HCT116 (cell line): ENCODE results near the gene ETFDH. TPM values are rescaled to one million over a fixed set of nuclear protein-coding genes. Genes with fewer than 3 reads are reported as not detected.

Source experiments
- ATAC-seq: fragments of 200-7000 bp; cut with Tn5 transposase; 2 replicates; pipeline ENCODE4 v1.9.1; 2020; ENCODE audit warnings: mild to moderate bottlenecking, moderate library complexity
- BruUV-seq: library from RNA; stranded (reverse); fragments of 400-500 nt; replicated peaks from 2 replicates; lab custom pipeline; 2021; lab: Mats Ljungman, UMichigan
- CTCF ChIA-PET: fragments of 300-600 bp; sonication (Branson Sonifier 250); formaldehyde crosslinking; loops from one replicate; lab custom pipeline; 2021; ENCODE audit warnings: antibody characterized with exemption; lab: Charles Lee
- POLR2A ChIA-PET: fragments of 300-600, 350-600 bp; sonication (Branson Sonifier 250); formaldehyde crosslinking; loops from one replicate; lab custom pipeline; 2021; ENCODE audit warnings: antibody characterized with exemption; lab: Charles Lee
- RAD21 ChIA-PET, 2 experiments: fragments of 300-600 bp; sonication (Branson Sonifier 250); formaldehyde crosslinking; loops; one replicate each; lab custom pipeline; 2023; ENCODE audit warnings: low total read pairs in 2 of 2; ENCODE audit not compliant: uncharacterized antibody in 2 of 2, unreplicated experiment in 2 of 2, low non-redundant PET in 1 of 2; lab: Charles Lee
- DNase-seq: peaks from one replicate; pipeline ENCODE4 v3.0.0-alpha.2; 2010; ENCODE audit warnings: low read depth, low spot score
- H2AFZ ChIP-seq: fragments of 200-600 bp; shearing (Covaris generic), sonication (generic); 2 replicates; pipeline ENCODE4 v1.6.1; 2017; ENCODE audit warnings: low read depth, mixed run types, mixed read lengths, antibody characterized with exemption, low read length; ENCODE audit not compliant: poor library complexity, severe bottlenecking
- H3K27ac ChIP-seq: 2 replicates; pipeline ENCODE4 v1.5.1; 2012; ENCODE audit warnings: low read depth, low read length
- H3K27me3 ChIP-seq: fragments of 200-600 bp; sonication (generic); 2 replicates; pipeline ENCODE4 v1.6.1; 2016; ENCODE audit warnings: mixed run types, low read length, mixed read lengths; ENCODE audit not compliant: insufficient read depth
- H3K36me3 ChIP-seq, 2 experiments: fragments of 200-500 bp in 1 of 2; fragments of 200-600 bp in 1 of 2; sonication (Bioruptor generic) in 1 of 2; sonication (generic) in 1 of 2; 2 replicates each; pipeline versions ENCODE4 v1.5.1 to v1.6.1; 2014 to 2016; ENCODE audit warnings: low read length in 2 of 2, inconsistent platforms in 1 of 2, mixed read lengths in 1 of 2, mixed run types in 1 of 2; ENCODE audit not compliant: insufficient read depth in 2 of 2, control insufficient read depth in 1 of 2
- H3K4me1 ChIP-seq, 2 experiments: fragments of 200-600 bp in 1 of 2; sonication (generic) in 1 of 2; 2 replicates each; pipeline versions ENCODE4 v1.5.1 to v1.6.1; 2012 to 2017; ENCODE audit warnings: low read length in 2 of 2, inconsistent platforms in 1 of 2, mild to moderate bottlenecking in 1 of 2, mixed read lengths in 1 of 2, mixed run types in 1 of 2, moderate library complexity in 1 of 2; ENCODE audit not compliant: insufficient read depth in 2 of 2, control insufficient read depth in 1 of 2
- H3K4me2 ChIP-seq: fragments of 200-600 bp; sonication (generic); 2 replicates; pipeline ENCODE4 v1.6.1; 2017; ENCODE audit warnings: mixed run types, low read length, mixed read lengths
- H3K4me3 ChIP-seq, 2 experiments: fragments of 200-600 bp in 1 of 2; sonication (generic) in 1 of 2; replicated peaks in 1 of 2; 2 replicates each; pipeline ENCODE4 v1.5.1; 2011 to 2016; ENCODE audit warnings: low read length in 2 of 2, control low read depth in 1 of 2, low read depth in 1 of 2, mild to moderate bottlenecking in 1 of 2, mixed read lengths in 1 of 2, mixed run types in 1 of 2
- H3K79me2 ChIP-seq: fragments of 200-600 bp; sonication (generic); 2 replicates; pipeline ENCODE4 v1.6.1; 2017; ENCODE audit warnings: mild to moderate bottlenecking, mixed run types, low read length, moderate library complexity, mixed read lengths; ENCODE audit not compliant: insufficient read depth
- H3K9ac ChIP-seq: fragments of 200-600 bp; sonication (generic); 2 replicates; pipeline ENCODE4 v1.6.1; 2016; ENCODE audit warnings: low read length, mixed read lengths
- H3K9me2 ChIP-seq: fragments of 200-600 bp; sonication (generic), shearing (Covaris generic); 2 replicates; pipeline ENCODE4 v1.6.1; 2017; ENCODE audit warnings: mixed run types, mild to moderate bottlenecking, moderate library complexity; ENCODE audit not compliant: insufficient read depth
- H3K9me3 ChIP-seq, 2 experiments: fragments of 200-500 bp in 1 of 2; fragments of 200-600 bp in 1 of 2; sonication (Bioruptor generic) in 1 of 2; sonication (generic) in 1 of 2; 2 replicates each; pipeline ENCODE4 v1.6.1; 2014 to 2017; ENCODE audit warnings: low read length in 2 of 2, mixed read lengths in 2 of 2, inconsistent platforms in 1 of 2, low read depth in 1 of 2, mild to moderate bottlenecking in 1 of 2, mixed run types in 1 of 2, moderate library complexity in 1 of 2; ENCODE audit not compliant: control insufficient read depth in 1 of 2, insufficient read depth in 1 of 2
- H4K20me1 ChIP-seq: fragments of 200-600 bp; sonication (generic), shearing (Covaris generic); 2 replicates; pipeline ENCODE4 v1.6.1; 2017; ENCODE audit warnings: mixed run types, mild to moderate bottlenecking, moderate library complexity; ENCODE audit not compliant: insufficient read depth
- MAX ChIP-seq: IDR thresholded peaks from 2 replicates; pipeline ENCODE4 v1.6.1; 2012
- RAD21 ChIP-seq: IDR thresholded peaks from 2 replicates; pipeline ENCODE4 v1.6.1; 2012; ENCODE audit warnings: low read depth, mild to moderate bottlenecking
- SP1 ChIP-seq: IDR thresholded peaks from 2 replicates; pipeline ENCODE4 v1.6.1; 2012; ENCODE audit warnings: low read depth
- ZNF274 ChIP-seq: fragments of 200-500 bp; sonication (Bioruptor generic); IDR thresholded peaks from 2 replicates; pipeline ENCODE4 v1.6.1; 2014; ENCODE audit warnings: mild to moderate bottlenecking, low read depth, low read length, inconsistent platforms
- intact Hi-C: fragments of 100-400 bp; cut with micrococcal nuclease; formaldehyde crosslinking; loops from 2 replicates; pipeline ENCODE4 v1.10.0; 2022
- total RNA-seq: library from RNA; stranded (reverse); gene quantifications from one replicate; pipeline ENCODE4 v1.2.1, GENCODE V29; 2021; ENCODE audit not compliant: unreplicated experiment
- TF ChIP-seq, protein P1 (sequence below), 3 experiments: fragments of 200-600 bp in 1 of 3; sonication (generic) in 1 of 3; IDR thresholded peaks in 2 of 3; conservative IDR thresholded peaks in 1 of 3; 2 replicates each; pipeline ENCODE4 v1.5.1; 2012 to 2017; ENCODE audit warnings: low read depth in 2 of 3, low read length in 2 of 3, antibody characterized with exemption in 1 of 3, borderline replicate concordance in 1 of 3, control low read depth in 1 of 3, mild to moderate bottlenecking in 1 of 3, mixed read lengths in 1 of 3, mixed run types in 1 of 3, moderate library complexity in 1 of 3; ENCODE audit not compliant: insufficient read depth in 1 of 3
- TF ChIP-seq, protein P2 (sequence below): IDR thresholded peaks from 2 replicates; pipeline ENCODE4 v1.6.1; 2011; ENCODE audit warnings: mild to moderate bottlenecking, low read length, moderate library complexity; ENCODE audit not compliant: insufficient replicate concordance; ENCODE audit errors: extremely low read depth
- TF ChIP-seq, protein P3 (sequence below): IDR thresholded peaks from 2 replicates; pipeline ENCODE4 v1.6.1; 2012

Gene ETFDH
- total RNA-seq, 1 experiment from 2014 or later = 22.2 TPM

GRCh38 chr4:158671915-158672806 lies at the start of gene ETFDH (continued):
- TF ChIP-seq, protein P1, sequence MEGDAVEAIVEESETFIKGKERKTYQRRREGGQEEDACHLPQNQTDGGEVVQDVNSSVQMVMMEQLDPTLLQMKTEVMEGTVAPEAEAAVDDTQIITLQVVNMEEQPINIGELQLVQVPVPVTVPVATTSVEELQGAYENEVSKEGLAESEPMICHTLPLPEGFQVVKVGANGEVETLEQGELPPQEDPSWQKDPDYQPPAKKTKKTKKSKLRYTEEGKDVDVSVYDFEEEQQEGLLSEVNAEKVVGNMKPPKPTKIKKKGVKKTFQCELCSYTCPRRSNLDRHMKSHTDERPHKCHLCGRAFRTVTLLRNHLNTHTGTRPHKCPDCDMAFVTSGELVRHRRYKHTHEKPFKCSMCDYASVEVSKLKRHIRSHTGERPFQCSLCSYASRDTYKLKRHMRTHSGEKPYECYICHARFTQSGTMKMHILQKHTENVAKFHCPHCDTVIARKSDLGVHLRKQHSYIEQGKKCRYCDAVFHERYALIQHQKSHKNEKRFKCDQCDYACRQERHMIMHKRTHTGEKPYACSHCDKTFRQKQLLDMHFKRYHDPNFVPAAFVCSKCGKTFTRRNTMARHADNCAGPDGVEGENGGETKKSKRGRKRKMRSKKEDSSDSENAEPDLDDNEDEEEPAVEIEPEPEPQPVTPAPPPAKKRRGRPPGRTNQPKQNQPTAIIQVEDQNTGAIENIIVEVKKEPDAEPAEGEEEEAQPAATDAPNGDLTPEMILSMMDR (IDR thresholded peaks at IDR 0.05 in 2 of 3, conservative IDR thresholded peaks at IDR 0.05 in 1 of 3; ENCODE audit: borderline replicate concordance in 1 of 3, insufficient read depth in 1 of 3, low read depth in 2 of 3, low read length in 2 of 3) = peak in 2 of 3 experiments; percentile 57; a peak in 4 of 6 replicates
- peak; percentile 90 for TF ChIP-seq SP1
- TF ChIP-seq ZNF274 = no peak

- H3K27ac ChIP-seq = no peak overlapping the region
- H3K4me1 ChIP-seq = no peaks in the 10 kb centered on the region
- intact Hi-C loops = loop anchor here (1.0 to 10.0 kb wide), 4 partner anchors 128 to 633 kb away; no protein-coding TSS in a partner anchor
- H3K27me3 ChIP-seq = no peaks in the 10 kb centered on the region
- CTCF ChIA-PET = interaction anchor here (0.8 to 1.9 kb wide), 3 partner anchors 10 to 369 kb away, joined by 3 to 7 read pairs (median 3); no protein-coding TSS in a partner anchor
- H3K79me2 ChIP-seq = no peaks in the 10 kb centered on the region
- no peak overlapping the region for H3K4me2 ChIP-seq
- BruUV-seq = no TSS peak
- H3K9me3 ChIP-seq = no peaks in the 10 kb centered on the region
- RAD21 ChIA-PET = no interaction called here
- no peaks in the 10 kb centered on the region for H4K20me1 ChIP-seq
- H2AFZ ChIP-seq = peak overlapping the region; percentile 10
- POLR2A ChIA-PET = no interaction called here
- no peaks in the 10 kb centered on the region for H3K36me3 ChIP-seq
- no peaks in the 10 kb centered on the region for H3K9me2 ChIP-seq
- TF ChIP-seq RAD21 (peak; percentile 86), MAX (no peak)
- TF ChIP-seq, protein P1 (IDR thresholded peaks at IDR 0.05 in 2 of 3, conservative IDR thresholded peaks at IDR 0.05 in 1 of 3; ENCODE audit: borderline replicate concordance in 1 of 3, insufficient read depth in 1 of 3, low read depth in 2 of 3, low read length in 2 of 3) = peak; percentile 72 to 84 (median 77)
- TF ChIP-seq, protein P2, sequence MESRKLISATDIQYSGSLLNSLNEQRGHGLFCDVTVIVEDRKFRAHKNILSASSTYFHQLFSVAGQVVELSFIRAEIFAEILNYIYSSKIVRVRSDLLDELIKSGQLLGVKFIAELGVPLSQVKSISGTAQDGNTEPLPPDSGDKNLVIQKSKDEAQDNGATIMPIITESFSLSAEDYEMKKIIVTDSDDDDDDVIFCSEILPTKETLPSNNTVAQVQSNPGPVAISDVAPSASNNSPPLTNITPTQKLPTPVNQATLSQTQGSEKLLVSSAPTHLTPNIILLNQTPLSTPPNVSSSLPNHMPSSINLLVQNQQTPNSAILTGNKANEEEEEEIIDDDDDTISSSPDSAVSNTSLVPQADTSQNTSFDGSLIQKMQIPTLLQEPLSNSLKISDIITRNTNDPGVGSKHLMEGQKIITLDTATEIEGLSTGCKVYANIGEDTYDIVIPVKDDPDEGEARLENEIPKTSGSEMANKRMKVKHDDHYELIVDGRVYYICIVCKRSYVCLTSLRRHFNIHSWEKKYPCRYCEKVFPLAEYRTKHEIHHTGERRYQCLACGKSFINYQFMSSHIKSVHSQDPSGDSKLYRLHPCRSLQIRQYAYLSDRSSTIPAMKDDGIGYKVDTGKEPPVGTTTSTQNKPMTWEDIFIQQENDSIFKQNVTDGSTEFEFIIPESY = no peak
- TF ChIP-seq, protein P3, sequence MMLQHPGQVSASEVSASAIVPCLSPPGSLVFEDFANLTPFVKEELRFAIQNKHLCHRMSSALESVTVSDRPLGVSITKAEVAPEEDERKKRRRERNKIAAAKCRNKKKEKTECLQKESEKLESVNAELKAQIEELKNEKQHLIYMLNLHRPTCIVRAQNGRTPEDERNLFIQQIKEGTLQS = no peak
- DNase-seq (peak; percentile 58), ATAC-seq (peak; percentile 89)
- H3K9ac ChIP-seq = no peak overlapping the region
- H3K4me3 ChIP-seq = no peak overlapping the region
Measured at GRCh38 chr4:158624889-158625478, 47.1 kb upstream of the ETFDH start.
